GM18517 (cell line): Measurements from ENCODE around the gene NTRK2.
A peak's percentile ranks its signal among the peaks of the same experiment; 100 is the strongest.

Experiments used
- ATAC-seq: cut with Tn5 transposase; IDR thresholded peaks from one replicate; pipeline ENCODE4 v1.9.1; 2021; ENCODE audit warnings: mild to moderate bottlenecking, moderate library complexity; ENCODE audit not compliant: unreplicated experiment

Gene NTRK2

GRCh38 chr9:85004818-85005413 is 335.4 kb downstream of the NTRK2 start:
- ATAC-seq, result no peak

- no peak for ATAC-seq
Observed at GRCh38 chr9:85007748-85008147, 338.2 kb downstream of the NTRK2 start.

GRCh38 chr9:85008215-85008614 is 338.7 kb downstream of the NTRK2 start:
- no peak for ATAC-seq

GRCh38 chr9:85009251-85009650 is 339.7 kb downstream of the NTRK2 start:
- peak; percentile 64 for ATAC-seq

GRCh38 chr9:85013703-85014102 is 344.2 kb downstream of the NTRK2 start:
- no peak for ATAC-seq

GRCh38 chr9:85014292-85014691 is 344.8 kb downstream of the NTRK2 start:
- no peak for ATAC-seq

- no peak for ATAC-seq
Observed at GRCh38 chr9:85016384-85017006, 347.0 kb downstream of the NTRK2 start.

- no peak for ATAC-seq
Observed at GRCh38 chr9:85020791-85021190, 351.3 kb downstream of the NTRK2 start.

GRCh38 chr9:85021686-85022085 is 352.2 kb downstream of the NTRK2 start:
- ATAC-seq, result no peak

- no peak for ATAC-seq
Observed at GRCh38 chr9:85024374-85024773, 354.8 kb downstream of the NTRK2 start.

GRCh38 chr9:85025638-85026037 is 356.1 kb downstream of the NTRK2 start:
- ATAC-seq, result no peak

- no peak for ATAC-seq
Observed at GRCh38 chr9:85027870-85028269, 358.3 kb downstream of the NTRK2 start.

- ATAC-seq, result no peak
Observed at GRCh38 chr9:85030316-85030715, 360.8 kb downstream of the NTRK2 start.

- ATAC-seq, result no peak
Observed at GRCh38 chr9:85036496-85036895, 367.0 kb downstream of the NTRK2 start.

- no peak for ATAC-seq
Observed at GRCh38 chr9:85038061-85038460, 368.5 kb downstream of the NTRK2 start.

GRCh38 chr9:85038824-85039608 is 369.5 kb downstream of the NTRK2 start:
- no peak for ATAC-seq

GRCh38 chr9:85040146-85040545 is 370.6 kb downstream of the NTRK2 start:
- ATAC-seq, result no peak

GRCh38 chr9:85040821-85041465 is 371.4 kb downstream of the NTRK2 start:
- ATAC-seq, result no peak

- ATAC-seq, result no peak
Observed at GRCh38 chr9:85041466-85042137, 372.1 kb downstream of the NTRK2 start.

- ATAC-seq, result no peak
Observed at GRCh38 chr9:85042981-85043647, 373.6 kb downstream of the NTRK2 start.

- ATAC-seq, result no peak
Observed at GRCh38 chr9:85045271-85045670, 375.7 kb downstream of the NTRK2 start.
